ENCODE measurements around the gene SNX3.

DNA sequence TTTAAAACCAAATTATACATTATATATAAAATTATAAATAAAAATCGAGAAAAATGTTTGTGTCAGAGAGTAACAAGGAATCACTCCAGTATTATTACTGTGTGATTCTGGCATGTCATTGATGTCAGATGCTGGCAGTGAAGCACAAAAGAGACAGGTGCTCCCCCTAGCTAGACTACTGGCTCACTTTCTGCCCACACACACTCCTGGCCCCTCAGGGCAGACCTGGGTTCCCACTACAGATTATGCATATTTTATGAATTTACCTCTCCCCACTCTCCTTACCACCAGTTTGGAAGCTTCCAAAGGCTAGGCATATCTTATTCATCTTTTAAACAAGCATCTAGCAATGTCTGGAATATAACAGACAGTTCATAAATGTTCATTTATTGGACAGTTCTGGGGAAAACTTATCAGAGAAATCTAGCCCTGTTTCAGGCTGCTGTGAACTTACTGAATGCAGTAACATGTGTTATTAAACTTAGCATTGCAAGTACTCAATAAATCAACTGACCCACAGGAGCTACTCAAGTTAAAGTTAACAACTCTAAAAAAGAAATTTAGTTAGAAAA, 12.8 kb downstream of the SNX3 start:
- TF ChIP-seq TAF1 (IDR thresholded peaks at IDR 0.05; ENCODE audit: low read depth, low read length) (no peak), POLR2A (IDR thresholded peaks at IDR 0.05; ENCODE audit: low read depth, low read length) (no peak), POLR2AphosphoS5 (IDR thresholded peaks at IDR 0.05; ENCODE audit: low read depth, low read length) (no peak), POU2F2 (IDR thresholded peaks at IDR 0.05; ENCODE audit: low read depth, low read length) (no peak)

All from GM12891 (cell line).